GM18502 (cell line): ENCODE results near the gene ANKS6.
"Not testable (repeated sequence)": the region's sequence is repeated elsewhere in the genome, so short reads cannot be mapped to it uniquely, and the experiment has no call there.

ENCODE experiments used
- ATAC-seq: cut with Tn5 transposase; IDR thresholded peaks from one replicate; pipeline ENCODE4 v1.9.1; 2021; ENCODE audit warnings: mild to moderate bottlenecking; ENCODE audit not compliant: unreplicated experiment, poor library complexity

Gene ANKS6

DNA sequence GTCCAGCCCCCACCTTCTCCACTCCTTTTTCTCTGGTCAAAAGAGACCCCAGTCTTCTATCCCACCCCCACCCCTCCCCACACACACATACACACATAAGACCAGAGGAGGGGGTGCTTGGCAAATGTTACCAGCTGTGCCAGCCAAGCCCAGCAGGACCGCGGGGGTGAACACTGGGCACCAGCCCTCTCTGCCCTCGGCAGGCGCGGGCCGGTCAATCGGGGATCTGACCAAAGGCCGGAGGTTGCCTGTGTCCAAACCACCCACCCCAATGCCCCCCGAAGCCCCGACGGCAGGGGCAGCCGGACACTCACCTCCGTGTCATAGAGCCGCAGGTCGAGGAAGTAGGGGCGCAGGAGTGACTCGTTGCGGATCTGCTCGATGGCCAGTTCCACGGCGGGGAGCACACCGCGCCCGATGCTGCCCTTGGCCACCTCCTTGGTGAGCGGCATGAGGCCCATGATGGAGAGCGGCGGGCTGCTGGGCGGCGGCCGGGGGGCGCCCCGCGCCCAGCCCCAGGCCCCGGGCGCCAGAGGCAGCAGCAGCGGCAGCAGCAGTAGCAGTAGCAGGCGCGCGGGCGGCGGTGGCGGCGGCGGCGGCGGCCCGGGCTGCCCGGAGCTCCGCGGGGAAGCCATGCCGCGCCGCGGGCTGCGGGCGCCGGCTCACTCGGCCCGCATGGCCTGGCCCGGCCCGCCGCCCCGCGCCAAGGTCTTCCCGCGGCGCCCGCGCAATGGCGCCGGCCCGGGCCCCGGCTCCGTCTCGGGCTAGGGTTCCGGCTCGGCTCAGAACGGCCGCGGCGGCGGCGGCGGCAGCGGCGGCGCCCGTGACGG lies 88.0 kb downstream of the ANKS6 start:
- no peak for ATAC-seq

DNA sequence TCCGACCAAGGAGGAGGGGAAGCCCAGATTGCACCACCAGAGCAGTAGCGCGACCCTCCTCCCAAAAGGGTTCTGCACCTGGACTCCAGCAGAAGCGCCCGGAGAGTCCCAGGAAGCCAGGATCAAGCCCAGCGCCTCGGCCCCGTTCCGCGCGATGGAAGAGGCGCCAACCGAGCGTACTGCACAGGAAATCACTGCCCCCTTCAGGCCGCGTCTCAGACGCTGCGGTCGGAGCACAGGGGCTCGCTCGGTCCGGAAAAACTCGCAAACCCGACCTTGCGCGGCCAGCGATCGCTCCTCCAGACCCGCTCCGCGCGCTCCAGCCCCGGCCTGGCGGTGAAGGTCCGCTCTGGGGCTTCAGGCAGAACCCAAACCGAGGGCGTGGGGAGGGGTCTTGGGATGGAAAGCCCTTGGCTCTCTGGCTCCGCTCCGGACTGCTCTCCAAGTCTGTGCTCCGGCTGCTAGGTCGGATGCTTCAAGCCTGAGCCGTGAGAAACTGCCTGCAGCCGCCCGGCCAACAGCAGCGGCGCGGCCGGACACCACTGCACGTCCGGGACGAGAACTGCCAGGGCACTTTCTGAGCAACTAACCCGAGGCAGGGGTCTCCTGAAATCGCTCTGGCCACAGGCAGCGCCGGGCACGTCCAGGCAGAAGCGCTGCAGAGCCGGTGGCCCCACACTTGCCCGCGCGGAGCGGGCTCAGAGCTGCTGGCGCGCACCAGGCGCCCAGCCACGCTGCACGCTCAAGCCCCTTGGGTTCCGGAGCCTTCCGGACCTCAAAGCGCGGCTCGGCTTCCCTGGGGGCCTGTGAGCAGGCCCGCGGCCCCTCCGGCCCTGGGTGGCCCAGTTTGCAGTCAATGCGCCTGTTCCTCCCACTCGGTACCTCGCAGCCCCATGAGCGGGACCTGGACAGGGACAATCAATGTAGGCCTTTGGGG lies 88.9 kb downstream of the ANKS6 start:
- no peak for ATAC-seq

DNA sequence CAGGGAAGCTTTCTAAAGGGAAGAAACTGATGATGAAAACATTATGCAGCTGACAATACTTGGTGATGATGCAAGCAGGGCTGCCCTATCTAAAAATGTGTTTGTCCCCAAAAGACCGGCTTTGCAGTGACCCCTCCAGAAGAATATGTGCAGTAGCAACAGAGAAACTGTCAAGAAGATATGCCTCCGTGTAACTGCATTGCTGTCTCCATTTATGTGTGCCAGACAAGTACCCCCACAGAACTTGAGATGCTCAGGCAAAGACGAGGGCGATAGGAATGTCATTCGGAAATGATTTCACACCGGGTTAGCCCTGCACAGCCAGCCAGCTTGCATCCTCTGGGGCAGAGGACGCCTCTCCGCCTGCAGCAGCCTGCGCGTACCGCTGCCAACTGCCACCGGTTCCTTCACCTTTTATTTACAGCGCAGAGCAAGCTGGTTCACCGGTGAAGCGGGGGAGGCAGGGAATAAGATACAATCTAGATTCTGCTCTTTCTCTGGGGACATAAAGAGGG lies 89.6 kb downstream of the ANKS6 start:
- no peak for ATAC-seq

DNA sequence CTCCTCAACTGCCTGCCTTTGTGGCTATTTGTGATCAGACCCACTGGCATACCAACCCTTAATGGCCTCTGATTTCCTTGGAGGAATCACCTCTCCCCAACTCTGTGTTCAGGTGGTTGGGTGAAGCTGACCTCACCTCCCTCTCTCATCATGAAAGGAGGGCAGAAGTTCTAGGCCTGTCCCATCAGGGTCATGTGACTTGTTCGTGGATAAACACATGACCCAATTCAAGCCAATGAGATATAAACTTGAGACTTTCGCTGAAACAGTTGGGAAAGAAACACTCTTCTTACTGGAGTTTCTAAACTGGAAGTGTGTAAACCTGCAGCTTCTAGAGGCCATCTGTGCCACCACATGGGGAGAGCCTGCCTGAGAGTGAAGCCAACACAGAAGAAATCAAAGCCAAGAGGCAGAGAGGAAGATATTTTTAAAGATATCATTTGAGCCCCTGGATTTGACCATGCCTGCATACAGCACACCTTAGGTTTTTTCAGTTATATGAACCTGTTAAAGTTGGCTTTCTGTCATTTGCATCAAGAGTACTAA lies 93.4 kb downstream of the ANKS6 start:
- ATAC-seq = no peak

DNA sequence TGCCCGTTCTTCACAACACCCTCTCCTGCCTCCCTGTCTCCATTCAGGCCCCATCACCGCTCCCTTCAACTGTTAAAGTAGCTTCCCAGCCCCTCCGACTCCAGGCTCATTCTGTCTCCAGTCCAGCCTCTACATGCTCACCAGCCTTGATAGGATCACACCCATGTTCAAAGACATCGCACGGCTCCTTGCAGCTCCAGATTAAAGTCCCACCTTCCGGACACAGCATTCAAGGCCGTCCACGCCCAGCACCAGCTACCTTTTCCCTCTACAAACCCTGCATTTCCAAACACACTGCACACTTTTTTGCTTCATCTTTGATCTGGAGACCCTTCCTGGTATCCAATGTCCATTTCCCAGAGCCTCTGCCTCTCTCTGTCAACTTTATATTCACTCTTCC lies 94.0 kb downstream of the ANKS6 start:
- no peak for ATAC-seq

DNA sequence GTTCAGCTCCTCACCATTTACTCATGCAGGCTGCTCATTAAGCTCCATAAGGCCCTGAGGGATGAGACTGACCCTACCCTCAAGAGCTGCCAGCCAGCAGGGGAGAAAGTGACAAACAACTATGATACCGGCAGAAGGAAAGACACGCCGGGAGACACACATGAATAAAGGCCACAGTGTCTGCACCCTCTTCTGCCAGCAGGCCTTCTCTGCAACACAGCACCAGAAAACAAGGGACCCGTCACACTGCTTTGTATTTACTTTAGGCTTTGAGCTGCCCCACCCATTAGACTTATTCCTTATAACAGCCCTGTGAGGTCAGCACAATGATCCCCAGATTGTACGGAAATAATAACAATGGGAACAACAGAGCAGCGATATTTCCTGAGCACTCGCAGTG lies 94.8 kb downstream of the ANKS6 start:
- no peak for ATAC-seq

DNA sequence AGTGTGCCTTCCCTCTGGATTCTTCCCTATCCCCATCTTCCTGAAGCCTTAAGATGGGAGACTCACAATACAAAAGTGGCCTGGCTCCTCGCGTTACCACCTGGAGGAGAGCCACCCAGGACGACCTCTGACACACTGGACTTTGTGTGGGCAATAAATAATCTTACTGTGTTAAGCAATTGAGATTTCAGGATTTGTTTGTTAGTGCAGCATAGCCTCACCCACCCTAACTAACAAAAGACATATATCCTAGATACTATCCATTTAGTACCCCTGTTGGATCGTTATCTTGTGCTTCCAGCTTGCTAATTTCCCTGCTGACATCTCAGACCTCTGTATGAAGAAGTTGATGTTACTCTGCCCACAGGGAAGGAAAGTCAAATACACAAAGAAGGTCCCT lies 95.6 kb downstream of the ANKS6 start:
- ATAC-seq = no peak

DNA sequence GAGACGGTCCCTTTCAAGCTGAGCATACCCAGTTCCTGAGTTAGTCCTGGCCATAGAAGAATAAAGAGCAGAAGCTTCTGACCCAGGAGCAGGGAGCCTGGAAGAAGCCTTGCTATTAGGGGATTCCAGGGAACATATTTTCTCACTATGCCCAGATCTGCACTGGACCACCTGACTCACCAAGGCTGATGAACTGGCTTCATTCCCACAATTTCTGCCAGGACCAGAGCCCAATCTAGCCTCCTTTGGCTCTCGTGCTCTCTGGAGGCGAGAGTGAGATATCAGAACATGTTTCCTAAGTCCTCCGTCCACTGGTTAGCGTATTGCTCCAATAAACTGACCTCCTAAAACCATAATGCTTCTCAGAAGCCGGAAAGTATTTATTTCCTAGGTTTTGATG lies 97.5 kb downstream of the ANKS6 start:
- ATAC-seq = no peak

DNA sequence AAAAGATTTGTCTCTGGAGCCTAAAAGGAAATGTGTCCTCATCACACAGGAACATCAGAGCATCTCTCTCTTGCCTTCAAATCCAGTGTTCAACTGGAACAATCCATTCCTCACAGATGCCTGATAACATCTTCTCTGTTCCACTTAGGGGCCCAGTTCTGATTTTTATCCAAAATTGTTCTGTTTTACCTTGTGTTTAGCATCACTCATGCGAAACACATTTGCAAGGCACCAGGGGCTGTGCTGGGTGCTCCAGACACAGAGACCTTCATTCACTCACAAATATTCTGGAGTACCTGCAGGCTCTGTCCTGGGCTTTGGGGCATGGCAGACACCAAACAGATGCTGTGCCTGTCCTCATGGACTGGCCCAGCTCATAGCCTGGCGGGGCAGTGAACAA lies 101.4 kb downstream of the ANKS6 start:
- no peak for ATAC-seq

DNA sequence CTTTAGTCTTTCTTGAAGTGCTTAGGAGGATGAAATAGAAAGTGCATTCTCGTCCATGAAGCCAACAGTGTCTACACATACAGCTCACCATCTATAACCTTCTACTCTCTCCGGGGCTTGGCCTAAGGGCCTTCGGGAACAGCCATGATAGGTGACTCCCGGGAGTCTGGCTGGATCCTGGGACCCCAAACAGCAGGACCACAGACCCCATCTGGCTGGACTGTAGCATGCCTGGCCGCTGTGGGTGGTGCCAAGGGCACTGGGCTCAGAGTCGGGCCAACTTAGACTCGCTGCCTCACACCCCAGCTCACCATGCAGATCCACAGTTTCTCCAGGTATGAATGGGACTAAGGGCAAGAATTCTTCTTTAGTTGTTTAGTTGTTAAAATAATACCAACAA lies 104.0 kb downstream of the ANKS6 start:
- ATAC-seq = no peak

DNA sequence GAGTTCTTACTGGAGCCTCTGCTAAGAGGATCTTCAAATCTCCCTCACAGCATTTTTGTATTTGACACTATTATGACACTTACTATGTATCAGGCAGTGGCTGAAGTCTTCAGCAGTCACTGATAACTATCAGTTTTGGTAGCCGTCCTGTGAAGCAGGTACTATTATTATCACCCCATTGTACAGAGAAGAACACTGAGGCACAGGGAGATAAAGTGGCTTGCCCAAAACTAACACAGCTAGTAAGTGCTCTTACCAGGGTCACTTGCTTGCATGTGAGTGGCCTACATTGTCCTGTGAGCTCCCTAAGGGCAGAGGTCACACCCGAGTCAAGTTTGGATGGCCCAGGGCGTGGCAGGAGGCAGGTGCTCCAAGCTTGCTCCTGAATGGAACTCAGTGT lies 104.5 kb downstream of the ANKS6 start:
- ATAC-seq = no peak

DNA sequence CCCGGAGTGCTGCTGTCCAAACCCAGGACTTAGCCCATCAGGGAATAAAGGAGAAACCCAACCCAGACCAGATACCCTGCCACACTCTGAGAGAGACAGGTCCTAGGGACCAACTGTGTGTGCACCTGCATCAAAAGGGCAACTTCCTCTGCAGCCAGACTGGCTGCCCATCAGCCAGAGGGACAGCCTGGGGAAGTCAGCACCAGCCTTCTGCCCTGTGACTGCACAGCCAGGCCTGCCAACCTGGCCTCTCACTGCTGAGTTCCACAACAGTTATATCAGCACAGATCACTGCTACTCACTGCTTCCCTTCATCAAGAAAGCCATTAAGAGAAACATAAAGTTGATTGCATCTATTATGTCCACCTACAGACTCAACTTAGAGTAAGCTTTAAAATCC lies 105.7 kb downstream of the ANKS6 start:
- ATAC-seq = no peak

DNA sequence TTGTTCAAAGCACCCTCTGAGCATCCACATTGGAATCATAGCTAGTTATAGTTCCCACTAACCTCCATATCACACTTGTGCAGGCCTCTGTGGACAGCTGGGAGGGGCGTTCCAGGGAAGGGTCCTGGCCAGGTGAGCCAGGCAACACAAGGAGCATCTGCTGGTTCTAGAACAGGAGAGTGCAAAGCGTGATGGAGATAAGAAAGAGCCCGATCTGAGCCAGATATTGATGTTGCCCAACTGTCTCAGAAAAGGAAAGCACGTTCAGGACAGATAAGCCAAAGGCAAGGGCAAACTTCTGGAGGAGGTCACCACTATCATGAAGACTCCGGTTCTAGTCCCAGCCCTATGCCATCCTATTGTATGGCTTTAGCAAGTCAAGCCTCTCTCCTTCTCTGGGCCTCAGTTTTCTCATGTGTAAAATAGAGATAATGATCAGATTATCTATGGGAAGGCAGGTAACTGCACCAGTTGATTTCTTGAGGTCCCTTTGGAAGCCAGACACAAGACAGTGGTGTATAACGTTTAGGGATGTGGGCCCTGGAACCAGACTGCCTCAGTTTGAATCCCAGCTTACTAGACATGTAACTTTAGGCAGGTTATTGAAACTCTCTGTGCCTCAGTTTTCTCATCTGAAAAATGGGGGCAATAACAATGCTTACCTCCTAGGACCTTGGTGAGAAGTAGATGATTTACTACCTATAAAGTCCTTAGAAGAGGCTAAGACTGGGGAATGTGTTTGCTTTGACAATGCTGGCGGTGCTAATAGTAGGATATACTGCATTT lies 107.5 kb downstream of the ANKS6 start:
- ATAC-seq = no peak

DNA sequence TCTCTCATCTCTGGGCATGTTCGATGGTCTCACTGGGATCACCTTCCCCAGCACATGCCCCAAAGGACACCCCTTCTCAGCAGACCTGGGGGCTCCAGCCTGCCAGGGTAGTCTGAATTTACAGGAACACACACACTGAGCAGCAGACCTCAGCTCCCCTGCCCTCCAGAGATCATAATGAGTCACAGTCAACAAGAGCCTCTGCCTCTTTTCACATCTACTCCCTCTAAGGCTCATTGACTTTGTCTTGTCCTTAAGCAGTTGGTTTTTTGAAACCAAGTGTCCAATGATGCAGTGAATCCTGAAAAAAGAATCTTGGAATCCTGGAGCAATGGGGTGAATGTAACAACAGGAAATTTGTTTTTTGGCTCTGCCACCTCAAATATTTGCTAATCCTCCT lies 108.4 kb downstream of the ANKS6 start:
- ATAC-seq = no peak

DNA sequence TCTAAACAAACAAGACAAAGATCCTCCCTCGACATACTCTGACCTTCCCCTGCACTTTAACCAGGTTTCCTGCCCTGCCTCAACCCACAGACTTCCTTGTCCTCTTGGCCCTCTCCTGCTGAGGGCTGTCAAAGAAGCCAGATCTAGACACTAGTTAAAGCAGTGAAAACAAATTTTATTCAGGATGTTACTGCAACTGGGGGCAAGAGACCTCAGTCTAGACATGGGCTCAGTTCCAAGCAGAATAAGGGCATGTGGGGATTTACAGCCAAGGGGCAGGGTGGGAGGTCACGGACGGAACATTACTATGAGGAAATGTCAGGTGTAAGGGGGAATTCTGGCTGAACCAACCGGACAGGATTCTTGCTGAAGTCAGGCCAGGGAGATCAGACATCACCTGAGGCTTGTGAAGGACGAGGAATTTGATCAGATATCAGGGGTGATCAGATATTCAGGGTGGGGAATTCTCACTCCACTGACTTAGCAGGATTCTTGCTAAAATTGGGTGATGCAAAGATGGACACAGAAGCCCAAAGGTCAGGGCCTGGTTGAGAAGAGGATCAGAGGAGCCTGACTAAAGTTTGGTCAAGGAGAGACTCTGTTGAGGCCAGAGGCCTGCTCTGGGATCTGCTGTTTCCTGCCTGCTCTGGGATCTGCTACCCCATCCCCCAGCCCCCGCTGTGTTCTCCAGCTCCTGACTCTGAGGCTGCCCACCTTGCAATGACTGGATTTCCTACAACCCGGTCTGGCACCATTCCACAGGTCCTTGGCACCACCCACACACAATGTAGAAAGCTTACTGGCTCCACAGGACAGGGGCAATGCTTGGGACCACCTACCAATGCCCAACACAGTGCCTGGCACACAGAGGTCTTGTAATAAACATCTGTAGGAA lies 109.1 kb downstream of the ANKS6 start:
- ATAC-seq = no peak

DNA sequence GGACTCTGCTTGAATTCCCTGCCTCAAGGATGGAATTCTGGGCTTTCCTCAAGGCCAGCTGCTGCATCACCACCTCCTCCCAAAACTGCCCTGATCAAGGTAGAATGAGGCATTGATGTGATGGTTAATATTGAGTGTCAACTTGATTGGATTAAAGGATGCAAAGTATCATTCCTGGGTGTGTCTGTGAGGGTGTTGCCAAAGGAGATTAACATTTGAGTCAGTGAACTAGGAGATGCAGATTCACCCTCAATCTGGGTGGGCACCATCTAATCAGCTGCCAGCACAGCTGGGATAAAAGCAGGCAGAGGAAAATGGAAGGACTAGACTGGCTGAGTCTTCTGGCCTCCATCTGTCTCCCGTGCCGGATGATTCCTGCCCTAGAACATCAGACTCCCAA lies 111.5 kb downstream of the ANKS6 start:
- ATAC-seq = not testable (repeated sequence)
